HG02885 (cell line): ENCODE data around the gene SELENOV.
A peak's percentile ranks its signal among the peaks of the same experiment; 100 is the strongest.

ENCODE experiments used
- ATAC-seq: cut with Tn5 transposase; IDR thresholded peaks from one replicate; pipeline ENCODE4 v1.9.1; 2021; ENCODE audit warnings: mild to moderate bottlenecking; ENCODE audit not compliant: unreplicated experiment, poor library complexity

The SELENOV gene

DNA sequence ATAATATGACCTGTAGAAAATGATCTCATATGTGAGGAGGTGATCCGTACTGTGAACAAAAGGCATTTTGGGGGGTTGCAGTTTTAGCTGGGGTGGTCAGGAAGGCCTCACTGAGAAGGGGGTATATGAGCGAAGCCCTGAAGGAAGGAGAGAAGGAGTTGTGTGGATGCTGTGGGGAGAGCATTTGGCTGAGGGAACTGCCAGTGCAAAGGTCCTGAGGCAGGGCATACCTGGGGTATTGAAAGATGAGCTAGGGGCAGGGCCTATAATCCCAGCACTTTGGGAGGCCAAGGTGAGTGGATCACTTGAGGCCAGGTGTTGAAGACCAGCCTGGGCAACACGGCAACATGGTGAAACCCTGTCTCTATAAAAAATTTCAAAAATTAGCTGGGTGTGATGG, 2.5 kb downstream of the SELENOV start:
- no peak for ATAC-seq

DNA sequence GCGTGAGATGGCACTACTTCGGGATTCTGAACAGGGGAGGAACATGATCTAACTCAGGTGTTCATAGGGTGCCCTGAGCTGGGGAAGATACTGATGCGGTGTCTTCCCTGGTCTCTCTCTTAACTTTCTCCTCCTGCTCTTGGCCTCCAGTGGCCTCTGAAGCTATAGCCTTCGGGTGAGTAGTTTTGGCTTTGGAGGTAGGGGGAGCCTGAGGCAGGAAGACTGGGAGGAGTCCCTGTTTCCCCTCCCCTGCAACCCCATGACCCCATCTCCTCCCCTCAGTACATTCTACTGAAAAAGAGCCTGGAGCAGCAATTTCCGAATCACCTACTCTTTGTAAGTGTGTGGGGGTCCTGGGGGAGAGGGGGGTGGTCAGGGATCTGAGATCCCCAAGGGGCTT, 3.5 kb downstream of the SELENOV start:
- ATAC-seq, result no peak

DNA sequence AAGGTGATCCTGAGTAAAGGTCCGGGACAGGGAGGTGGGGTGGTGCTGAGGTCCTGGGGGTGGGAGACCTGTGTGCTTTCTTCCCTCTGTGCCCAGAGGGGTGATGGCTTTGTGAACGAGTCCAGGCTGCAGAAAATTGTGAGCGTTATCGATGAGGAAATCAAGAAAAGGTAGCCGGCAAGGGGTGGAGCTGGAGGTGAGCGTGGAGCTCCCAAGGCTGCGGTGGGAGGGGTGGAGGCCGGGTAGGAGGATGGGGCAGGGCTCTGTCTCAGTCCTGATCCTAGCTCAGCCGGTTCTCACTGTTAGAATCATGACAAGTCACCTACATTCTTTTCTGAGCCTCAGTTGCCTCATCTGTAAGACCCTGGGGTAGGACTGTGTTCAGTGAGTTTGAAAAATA, 4.0 kb downstream of the SELENOV start:
- ATAC-seq, result no peak

DNA sequence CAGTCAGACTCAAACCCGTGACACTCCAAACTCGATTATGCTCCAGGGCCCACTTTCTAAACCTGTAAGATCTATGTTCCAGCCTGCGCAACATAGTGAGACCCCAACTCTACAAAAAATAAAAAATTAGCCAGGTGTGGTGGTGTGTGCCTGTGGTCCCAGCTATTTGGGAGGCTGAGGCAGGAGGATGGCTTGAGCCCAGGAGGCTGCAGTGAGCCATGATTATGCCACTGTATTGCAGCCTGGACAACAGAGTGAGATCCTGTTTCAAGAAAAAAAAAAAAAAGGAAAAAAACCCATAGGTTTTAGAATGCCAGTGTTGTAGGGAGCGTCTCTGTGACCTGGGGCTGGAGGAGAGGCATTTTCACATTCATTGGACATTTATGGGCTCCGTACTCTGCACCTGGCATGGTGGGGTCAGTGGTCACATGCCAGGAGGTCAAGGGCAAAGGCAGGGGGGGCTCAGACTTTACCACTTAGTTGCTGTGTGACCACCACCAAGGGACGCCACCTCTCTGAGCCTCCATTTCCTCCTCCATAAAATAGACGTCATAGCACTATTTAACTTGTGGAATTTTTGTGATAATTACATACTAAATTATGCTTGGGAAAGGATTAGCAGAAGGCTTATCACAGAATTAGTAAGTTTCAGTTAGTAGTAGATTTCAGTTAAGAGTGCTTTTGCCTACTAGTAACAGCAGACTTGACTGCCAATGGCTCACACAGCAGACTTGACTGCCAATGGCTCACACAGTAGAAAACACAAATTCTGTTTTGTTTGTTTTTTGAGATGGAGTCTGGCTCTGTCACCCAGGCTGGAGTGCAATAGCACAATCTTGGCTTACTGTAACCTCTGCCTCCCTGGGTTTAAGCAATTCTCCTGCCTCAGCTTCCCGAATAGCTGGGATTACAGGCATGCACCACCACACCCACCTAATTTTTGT, 5.9 kb downstream of the SELENOV start:
- no peak for ATAC-seq

DNA sequence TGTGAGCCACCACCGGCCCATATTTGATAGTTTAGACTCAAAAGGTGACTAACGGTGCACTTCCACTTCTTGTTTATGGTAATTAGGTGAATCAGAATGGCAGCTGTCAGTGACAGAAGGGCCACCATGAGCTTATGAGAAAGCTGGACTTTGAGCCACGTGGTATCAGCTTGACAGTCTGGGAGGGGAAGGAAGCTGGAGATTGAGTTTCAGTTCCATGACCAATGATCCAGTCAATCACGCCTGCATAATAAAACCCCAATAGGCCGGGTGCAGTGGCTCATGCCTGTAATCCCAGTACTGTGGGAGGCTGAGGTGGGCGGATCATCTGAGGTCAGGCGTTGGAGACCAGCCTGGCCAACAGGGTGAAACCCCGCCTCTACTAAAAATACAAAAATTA, 9.6 kb downstream of the SELENOV start:
- ATAC-seq, result no peak

DNA sequence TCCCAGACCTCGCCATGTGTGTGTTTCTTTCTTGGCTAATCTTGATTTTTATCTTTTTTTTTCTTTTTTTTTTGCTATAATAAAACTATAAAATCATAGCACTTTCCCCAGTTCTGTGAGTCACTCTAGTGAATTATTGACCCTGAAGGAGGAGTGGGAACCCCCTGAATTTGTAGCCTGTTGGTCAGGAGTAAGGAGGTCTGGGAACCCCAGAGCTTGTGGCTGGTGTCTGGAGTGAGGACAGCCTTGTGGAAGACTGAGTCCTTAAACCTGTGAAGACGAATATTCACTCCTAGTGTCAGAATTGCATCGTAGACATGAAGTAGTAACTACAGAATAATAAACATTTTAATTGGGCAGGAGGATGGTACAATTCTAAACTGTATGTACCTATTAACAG, 10.3 kb downstream of the SELENOV start:
- no peak for ATAC-seq

DNA sequence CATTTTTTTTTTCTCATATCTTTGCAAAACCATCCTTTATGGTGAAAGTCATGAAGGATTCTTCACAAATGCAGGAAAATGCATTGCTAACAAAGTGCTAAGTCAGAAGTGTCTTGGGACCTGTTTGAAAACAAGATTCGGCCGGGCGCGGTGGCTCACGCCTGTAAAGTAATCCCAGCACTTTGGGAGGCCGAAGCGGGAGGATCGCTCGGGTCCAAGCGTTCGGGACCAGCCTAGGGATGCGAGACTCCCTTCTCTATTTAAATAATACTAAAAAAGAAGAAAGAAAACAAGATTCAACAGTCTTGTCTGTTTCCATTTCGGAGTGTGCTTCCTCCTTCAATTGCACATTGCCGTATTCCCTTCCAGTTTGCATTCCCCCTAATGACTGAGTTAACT, 16.9 kb downstream of the SELENOV start:
- ATAC-seq, result no peak

DNA sequence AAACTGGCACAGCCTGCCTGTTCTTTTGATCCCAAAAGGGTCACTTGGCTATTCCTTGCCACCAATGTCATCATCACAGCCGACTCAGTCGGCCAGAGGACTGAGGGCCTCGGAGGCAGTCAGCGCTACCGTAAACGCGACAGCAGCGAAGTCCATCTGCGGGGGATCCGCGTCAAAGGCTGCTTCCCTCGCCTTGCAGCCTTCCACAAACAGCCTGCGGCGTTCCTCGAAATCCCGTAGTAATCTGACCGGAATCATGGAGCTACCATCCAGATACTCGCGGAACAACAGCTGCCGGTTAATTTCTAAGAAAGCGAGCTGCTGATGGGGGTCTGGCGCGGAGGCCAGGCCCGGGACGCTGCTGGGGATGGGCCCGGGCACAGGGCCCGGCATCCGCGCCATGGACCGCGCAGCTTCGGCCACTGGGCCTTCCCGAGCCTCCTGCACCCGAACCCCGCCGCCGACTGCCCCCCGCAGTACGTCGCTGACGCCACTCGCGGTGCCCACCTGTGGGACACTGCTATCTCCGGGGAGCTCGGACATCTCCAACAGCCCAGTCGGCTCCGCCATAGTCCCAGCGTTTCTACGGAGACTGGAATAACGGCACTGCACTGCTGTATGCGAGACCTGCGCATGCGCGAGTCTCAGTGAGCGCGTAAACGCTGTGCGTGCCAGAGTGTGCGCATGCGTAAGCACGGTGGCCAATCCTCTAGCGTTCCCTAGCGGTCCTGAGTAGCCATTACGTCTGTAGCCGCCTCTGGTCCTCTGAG, 17.5 kb downstream of the SELENOV start, which contains the start of gene EID2B:
Gene EID2B (minus strand): TSS at position 620 of the 770 bp plus-strand sequence. CDS start 50 bp downstream, at position 570.
- ATAC-seq, result peak; percentile 93

DNA sequence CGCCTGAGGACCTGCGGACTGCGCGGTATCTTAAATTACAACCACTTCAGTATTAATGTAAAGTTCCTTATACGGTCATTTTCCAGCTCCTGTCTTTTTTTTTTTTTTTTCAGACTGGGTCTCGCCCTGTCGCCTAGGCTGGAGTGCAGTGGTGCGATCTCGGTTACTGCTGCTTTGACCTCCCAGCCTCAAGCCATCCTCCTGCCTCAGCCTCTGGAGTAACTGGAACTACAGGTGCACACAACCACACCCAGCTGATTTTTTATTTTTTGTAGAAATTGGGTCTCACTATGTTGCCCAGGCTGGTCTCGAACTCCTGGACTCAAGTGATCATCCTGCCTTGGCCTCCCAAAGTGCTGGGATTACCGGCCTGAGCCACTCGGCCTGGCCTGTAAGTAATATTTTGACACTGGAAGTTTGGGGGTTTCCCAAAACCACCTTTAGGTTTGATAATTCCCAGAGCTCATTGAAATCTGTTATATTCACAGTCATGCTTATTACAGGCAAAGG, 18.1 kb downstream of the SELENOV start:
- ATAC-seq, result peak; percentile 3

DNA sequence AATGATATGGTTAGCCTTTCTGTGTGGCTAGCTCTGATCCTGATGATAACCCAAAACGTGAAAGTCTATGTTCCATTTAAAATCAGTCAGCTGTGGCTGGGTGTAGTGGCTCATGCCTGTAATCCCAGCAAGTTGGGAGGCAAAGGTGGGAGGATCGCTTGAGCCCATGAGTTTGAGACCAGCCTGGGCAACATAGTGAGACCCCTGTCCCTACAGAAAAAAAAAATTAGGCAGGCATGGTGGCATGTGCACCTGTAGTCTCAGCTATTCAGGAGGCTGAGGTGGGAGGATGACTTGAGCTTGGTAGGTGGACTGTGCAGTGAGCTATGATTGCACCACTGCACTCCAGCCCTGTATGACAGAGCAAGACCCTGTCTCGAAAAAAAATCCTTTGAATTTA, 18.9 kb downstream of the SELENOV start:
- ATAC-seq, result no peak

DNA sequence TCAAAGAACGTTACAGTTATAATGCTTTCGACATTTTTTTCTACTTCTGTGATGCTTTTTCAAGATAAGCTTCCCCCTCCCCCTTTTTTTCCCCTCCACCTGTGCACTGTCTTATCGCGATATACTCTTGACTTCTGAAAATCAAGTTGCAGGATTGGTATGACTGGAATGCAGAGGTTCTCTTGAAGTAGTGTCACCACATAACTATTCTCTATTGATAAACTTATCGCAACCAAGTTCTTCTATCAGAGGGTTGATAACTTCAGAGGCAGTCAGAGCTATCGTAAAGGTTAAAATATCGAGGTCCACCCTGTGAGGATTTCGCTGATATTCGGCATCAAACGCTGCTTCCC, 24.2 kb downstream of the SELENOV start:
- ATAC-seq, result no peak

DNA sequence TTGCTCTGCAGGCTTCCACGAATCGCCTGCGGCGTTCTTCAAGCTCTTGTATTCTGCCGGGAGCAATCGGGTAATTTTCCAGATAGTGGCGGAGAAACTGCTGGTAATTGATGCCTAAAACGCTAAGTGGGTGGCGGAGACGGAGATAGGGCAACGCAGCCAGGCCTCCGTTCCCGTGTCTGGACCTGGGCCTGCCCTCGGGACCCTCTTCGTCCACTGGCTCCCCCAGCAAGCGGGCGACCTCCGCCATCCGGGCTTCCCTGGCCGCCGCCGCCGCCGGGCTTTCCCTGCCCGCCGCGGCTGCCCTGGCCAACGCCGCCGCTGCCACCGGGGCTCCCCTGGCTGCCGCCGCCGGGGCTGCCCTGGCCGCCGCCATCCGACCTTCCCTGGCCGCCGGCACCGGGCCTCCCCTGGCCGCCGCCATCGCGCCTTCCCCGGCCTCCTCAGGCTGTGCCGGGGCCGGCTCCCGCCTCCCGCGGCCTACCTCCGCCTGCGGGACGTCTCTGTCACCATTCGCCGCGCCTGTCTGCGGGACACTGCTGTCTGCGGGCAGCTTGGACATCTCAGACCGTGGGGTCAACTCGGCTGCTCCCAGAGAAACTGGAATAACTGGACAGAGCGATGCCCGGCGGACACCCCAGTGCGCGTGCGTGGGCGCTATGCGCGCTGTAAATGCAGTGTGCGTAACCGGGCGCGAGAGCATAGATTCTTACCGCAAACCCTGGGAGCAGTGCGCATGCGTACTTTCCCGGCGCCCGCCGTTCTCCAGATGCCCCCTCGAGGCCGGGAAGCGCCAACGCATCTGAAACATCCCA, 24.8 kb downstream of the SELENOV start, which contains the start of gene EID2:
Gene EID2 (minus strand): TSS at position 644 of the 815 bp plus-strand sequence. CDS start 82 bp downstream, at position 562.
- ATAC-seq, result peak; percentile 91

DNA sequence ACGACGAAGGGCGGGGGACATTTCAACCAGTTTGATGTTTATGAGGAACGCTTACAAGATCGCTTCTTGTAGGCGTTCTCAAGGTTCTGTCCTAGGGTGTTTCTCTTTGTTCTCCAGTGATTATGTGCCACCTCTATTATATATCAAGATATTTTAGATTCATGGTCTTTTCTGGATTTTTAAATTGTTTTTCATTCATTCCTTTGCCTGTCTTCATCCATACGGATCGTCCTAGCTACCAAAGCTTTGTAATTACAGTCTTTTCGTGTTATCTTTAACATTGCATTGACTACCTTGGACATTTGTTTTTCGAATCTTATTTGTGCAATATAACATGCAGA, 25.4 kb downstream of the SELENOV start:
- ATAC-seq, result no peak

DNA sequence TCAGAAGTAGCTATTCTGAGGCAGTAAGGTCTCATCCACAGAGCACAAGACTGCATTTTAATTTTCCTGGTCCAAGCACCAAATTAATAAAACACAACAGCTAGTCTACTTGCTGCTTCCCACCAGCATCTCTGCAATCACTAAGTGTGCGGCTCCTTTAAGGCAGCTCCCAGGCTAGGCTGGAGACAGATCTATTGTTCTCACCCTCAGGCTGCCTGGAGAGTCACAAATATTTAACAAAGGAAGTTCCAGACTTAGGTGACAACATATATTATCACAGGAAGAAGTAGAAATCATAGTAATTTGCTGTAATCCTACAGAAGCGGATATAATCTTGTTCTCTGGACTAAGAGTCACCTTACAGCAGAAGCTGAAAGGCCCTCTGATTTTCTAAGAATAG, 27.3 kb downstream of the SELENOV start:
- ATAC-seq, result no peak

DNA sequence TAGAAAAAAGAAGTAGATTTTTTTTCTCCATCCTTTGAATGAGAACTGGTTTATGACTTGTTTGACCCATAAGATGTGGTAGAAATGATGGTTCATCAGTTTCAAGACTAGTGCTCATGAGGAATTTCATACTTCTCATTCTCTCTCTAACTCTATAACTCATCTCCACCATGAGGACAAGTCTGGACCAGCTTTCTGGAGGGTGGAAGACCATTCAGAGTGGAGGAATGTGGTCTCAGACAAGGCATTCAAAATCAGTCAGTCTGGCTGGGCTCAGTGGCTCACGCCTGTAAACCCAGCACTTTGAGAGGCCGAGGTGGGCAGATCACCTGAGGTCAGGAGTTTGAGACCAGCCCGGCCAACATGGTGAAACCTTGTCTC, 28.5 kb downstream of the SELENOV start:
- ATAC-seq, result no peak

DNA sequence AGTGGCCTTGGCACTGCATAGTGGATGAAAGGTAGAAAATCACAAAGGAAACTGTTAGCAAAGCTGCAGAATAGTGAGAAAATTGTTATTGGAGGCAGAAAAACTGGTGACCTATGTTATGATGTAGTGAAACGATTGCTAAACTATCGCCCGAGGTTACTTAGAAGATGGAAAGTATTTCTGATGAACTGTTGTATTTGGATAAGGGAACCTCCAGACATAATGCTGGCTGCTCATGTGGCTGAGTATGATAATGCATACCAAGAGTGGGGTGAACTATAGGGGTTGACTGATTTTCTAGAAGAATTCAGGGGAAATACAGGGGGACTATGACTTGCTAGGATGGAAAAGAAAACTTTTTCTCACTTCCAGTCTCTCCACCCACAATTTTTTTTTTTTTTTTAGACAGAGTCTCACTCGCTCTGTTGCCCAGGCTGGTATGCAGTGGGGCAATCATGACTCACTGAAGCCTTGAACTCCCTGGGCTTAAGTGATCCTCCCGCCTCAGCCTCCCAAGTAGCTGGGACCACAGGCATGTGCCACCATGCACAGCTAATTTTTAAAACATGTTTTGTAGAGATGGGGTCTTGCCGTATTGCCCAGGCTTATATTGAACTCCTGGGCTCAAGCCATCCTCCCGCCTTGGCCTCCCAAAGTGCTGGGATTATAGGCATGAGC, 29.4 kb downstream of the SELENOV start:
- ATAC-seq, result no peak

DNA sequence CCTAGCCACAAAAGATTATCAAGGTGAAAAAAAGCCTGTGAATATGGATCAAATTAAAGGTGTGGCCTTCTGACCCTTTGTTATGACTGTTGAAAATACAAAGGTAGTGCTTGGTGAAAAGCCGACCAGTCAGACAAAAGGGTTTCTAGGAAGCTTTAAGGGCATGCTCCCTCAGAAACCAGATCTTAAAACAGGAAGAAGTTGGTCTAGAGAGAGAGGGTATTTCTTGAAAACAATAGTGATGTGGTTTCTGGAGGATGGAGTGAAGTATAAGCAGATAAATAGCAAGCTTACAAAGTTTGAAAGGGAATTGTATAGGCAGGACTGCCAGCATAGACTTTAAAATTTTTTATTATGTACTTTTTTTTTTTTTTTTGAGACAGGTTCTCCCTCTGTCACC, 30.0 kb downstream of the SELENOV start:
- ATAC-seq, result no peak

DNA sequence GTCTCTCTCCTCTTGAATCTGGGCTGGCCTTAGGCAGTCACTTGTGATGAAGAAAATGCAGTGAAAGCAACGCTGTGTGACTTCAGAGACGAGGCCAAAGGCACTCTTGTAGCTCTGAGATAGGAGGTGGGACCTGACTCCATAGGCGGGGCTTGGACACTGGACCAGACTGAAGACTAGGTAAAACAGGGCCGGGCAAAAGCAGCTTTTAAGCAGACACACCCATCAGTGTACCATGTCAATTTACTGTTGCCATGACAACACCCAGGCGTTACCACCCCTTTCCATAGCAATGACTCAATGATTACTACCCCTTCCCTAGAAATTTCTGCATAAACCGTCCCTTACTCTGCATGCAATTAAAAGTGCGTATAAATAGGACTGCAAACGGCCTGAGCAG, 31.7 kb downstream of the SELENOV start:
- ATAC-seq, result no peak

DNA sequence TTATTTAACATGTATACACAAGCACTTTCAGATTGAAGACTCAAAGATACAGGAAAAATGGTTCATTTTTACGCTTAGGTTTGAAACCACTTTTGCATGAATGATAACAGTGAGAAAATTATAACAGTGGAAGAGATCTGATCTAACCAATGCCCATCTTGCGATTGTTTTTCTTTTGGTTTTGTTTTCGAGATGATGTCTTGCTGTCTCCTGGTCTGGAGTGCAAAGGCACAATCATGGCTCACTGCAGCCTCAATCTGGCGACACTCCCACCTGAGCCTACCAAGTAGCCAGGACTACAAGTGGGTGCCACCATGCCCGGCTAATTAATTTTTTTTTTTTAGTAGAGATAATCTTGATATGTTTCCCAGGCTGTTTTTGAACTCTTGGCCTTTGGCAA, 35.3 kb downstream of the SELENOV start:
- ATAC-seq, result no peak

DNA sequence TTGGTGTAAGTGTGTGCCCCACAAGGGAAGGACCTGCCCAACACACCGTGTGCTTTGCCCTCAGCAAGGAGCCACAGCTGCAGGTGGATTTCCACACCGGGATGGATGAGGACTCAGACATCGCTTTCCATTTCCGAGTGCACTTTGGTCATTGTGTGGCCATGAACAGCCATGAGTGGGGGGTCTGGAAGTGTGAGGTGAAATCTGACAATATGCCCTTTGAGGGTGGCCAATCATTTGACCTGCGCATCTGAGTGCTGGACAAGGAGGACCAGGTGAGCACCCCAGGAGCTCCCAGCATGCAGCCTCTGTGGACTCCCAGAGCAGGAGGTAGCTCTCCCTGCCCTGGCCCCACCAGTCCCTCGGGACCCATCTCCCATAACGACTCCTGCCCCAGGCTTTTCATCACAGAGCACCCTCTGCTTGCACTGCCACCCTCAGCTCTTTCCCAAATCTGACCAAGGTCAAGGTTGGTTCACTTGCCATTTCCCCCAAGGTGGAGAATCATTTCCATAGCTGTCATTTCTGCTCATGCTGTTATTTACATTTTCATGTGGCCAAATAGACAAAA, 38.2 kb downstream of the SELENOV start:
- ATAC-seq, result no peak
